ENCODE results near the gene PTPRS. TPM values are rescaled to one million over a fixed set of nuclear protein-coding genes. Genes with fewer than 3 reads are reported as not detected.
"Not testable (repeated sequence)": the region's sequence is repeated elsewhere in the genome, so short reads cannot be mapped to it uniquely, and the experiment has no call there.

The PTPRS gene
- polyA plus RNA-seq, 1 donor from 2014 or later = 0.86 TPM

GRCh38 chr19:5332501-5332900 lies 8.1 kb downstream of the PTPRS start:
- peaks cover 0 to 1% (median 0%) of the 10 kb centered on the region in 3 donors for H3K9me3 Mint-ChIP-seq
- no peak overlapping the region for H3K4me3 Mint-ChIP-seq
- H3K27me3 Mint-ChIP-seq = peaks cover 32% of the 10 kb centered on the region
- no peaks in the 10 kb centered on the region for H3K36me3 Mint-ChIP-seq
- H3K4me1 Mint-ChIP-seq = peaks cover 8 to 18% (median 16%) of the 10 kb centered on the region in 3 donors
- no peak overlapping the region for H3K27ac Mint-ChIP-seq

DNA sequence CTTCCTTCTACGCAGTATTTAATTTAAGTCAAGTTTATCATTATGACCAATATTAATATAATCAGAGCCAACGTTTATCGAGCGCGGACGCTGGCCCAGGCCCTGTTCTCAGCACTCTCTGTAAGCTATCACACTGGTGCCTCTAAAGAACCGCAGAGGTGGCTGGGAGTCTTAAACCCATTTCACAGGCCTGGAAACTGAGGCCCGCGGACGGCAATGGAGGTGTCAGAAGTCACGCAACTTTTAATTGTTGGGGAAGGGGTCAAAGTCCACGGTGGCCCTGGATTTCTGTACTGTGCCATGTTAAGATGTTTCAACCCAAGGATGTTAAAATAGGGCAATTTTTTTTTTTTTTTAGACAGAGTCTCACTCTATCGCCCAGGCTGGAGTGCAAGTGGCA lies 8.8 kb downstream of the PTPRS start:
- H3K36me3 Mint-ChIP-seq = no peaks in the 10 kb centered on the region
- H3K4me1 Mint-ChIP-seq = peaks cover 8 to 16% (median 16%) of the 10 kb centered on the region in 3 donors
- H3K9me3 Mint-ChIP-seq = peaks cover 0 to 1% (median 0%) of the 10 kb centered on the region in 3 donors
- no peak overlapping the region for H3K4me3 Mint-ChIP-seq
- no peak overlapping the region for H3K27ac Mint-ChIP-seq
- H3K27me3 Mint-ChIP-seq = peaks cover 28% of the 10 kb centered on the region

- no peak overlapping the region for H3K4me3 Mint-ChIP-seq
- H3K36me3 Mint-ChIP-seq = no peaks in the 10 kb centered on the region
- H3K9me3 Mint-ChIP-seq = no peaks in the 10 kb centered on the region
- H3K4me1 Mint-ChIP-seq = peaks cover 2 to 7% (median 7%) of the 10 kb centered on the region in 3 donors
- peaks cover 16% of the 10 kb centered on the region for H3K27me3 Mint-ChIP-seq
- H3K27ac Mint-ChIP-seq = peak overlapping the region in 1 of 3 donors; percentile 21
Measured at GRCh38 chr19:5330307-5330720, 10.3 kb downstream of the PTPRS start.

DNA sequence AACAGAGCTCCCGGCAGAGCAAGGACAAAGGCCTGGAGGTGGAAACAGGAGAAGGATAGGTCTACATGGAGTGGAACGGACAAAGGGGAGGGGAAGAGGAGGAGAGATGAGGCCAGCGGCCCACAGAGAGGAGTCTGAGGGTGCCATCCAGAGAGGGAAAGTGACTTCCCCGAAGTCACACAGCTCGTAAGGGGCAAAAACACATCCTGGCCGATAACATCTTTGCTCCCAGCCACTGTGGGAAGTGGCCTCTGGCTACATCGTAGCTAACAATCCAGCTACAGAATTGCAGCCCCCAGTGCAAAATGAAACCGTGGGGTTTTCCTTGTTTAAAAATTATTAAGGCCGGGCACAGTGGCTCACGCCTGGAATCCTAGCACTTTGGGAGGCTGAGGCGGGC lies 11.5 kb downstream of the PTPRS start:
- Mint-ChIP-seq H3K4me1 (peaks cover 1 to 4% (median 2%) of the 10 kb centered on the region in 3 donors), H3K36me3 (no peaks in the 10 kb centered on the region)

DNA sequence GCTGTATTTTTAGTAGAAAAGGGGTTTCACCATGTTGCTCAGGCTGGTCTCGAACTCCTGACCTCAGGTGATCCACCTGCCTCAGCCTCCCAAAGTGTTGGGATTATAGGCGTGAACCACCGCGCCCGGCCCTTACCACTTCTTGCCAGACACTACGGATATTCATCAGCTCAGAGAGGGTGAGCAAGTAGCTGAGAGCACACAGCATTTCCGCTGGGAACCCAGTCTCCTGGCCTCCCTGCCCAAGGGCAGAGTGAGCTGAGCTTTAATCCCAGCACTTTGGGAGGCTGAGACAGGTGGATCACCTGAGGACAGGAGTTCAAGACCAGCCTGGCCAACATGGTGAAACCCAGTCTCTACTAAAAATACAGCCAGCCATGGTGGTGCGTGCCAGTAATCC lies 12.2 kb downstream of the PTPRS start:
- not testable (repeated sequence) for H3K27ac Mint-ChIP-seq, H3K4me1 Mint-ChIP-seq, H3K9me3 Mint-ChIP-seq, H3K4me3 Mint-ChIP-seq, H3K36me3 Mint-ChIP-seq, H3K27me3 Mint-ChIP-seq

More for the DNA sequence above, 11.5 kb downstream of the PTPRS start:
- H3K27me3 Mint-ChIP-seq = peaks cover 6% of the 10 kb centered on the region
- peaks cover 0 to 2% (median 0%) of the 10 kb centered on the region in 3 donors for H3K9me3 Mint-ChIP-seq
- no peak overlapping the region for H3K4me3 Mint-ChIP-seq
- no peak overlapping the region for H3K27ac Mint-ChIP-seq

- Mint-ChIP-seq H3K4me3 (no peak overlapping the region), H3K27me3 (peaks cover 6% of the 10 kb centered on the region), H3K36me3 (no peaks in the 10 kb centered on the region), H3K27ac (peak overlapping the region in 1 of 3 donors; percentile 23), H3K9me3 (peaks cover 0 to 2% (median 0%) of the 10 kb centered on the region in 3 donors), H3K4me1 (peaks cover 0 to 6% (median 4%) of the 10 kb centered on the region in 3 donors)
Measured at GRCh38 chr19:5326986-5327623, 13.5 kb downstream of the PTPRS start.

GRCh38 chr19:5326545-5326944 lies 14.1 kb downstream of the PTPRS start:
- Mint-ChIP-seq H3K9me3 (peaks cover 0 to 2% (median 0%) of the 10 kb centered on the region in 3 donors), H3K4me3 (no peak overlapping the region), H3K27ac (no peak overlapping the region), H3K27me3 (peaks cover 6% of the 10 kb centered on the region), H3K4me1 (peaks cover 0 to 10% (median 6%) of the 10 kb centered on the region in 3 donors), H3K36me3 (no peaks in the 10 kb centered on the region)

- no peaks in the 10 kb centered on the region for H3K36me3 Mint-ChIP-seq
- H3K4me1 Mint-ChIP-seq = peaks cover 0 to 8% (median 4%) of the 10 kb centered on the region in 3 donors
- no peak overlapping the region for H3K27ac Mint-ChIP-seq
- no peak overlapping the region for H3K4me3 Mint-ChIP-seq
- peaks cover 3% of the 10 kb centered on the region for H3K27me3 Mint-ChIP-seq
- H3K9me3 Mint-ChIP-seq = peaks cover 0 to 2% (median 0%) of the 10 kb centered on the region in 3 donors
Measured at GRCh38 chr19:5324947-5325346, 15.7 kb downstream of the PTPRS start.

DNA sequence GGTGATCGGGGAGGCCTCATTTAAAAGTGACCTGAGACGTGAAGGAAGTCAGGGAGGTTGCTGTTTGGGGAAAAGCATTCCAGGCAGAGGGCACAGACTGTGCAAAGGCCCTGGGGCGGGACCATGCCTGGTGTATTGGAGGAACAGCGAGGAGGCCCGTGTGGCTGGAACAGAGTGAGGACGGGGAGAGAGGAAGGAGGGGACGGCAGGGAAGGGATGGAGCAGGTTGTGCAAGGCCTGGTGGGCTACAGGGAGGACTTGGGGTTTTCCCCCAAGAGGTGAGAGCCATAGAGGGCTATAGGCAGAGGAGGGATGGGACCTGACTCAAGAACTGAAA lies 17.2 kb downstream of the PTPRS start:
- Mint-ChIP-seq H3K4me3 (peak overlapping the region in 2 of 4 donors; percentile 36 to 47), H3K27me3 (peaks cover 3% of the 10 kb centered on the region), H3K9me3 (peaks cover 0 to 2% (median 0%) of the 10 kb centered on the region in 3 donors), H3K4me1 (peaks cover 0 to 8% (median 4%) of the 10 kb centered on the region in 3 donors), H3K27ac (no peak overlapping the region), H3K36me3 (no peaks in the 10 kb centered on the region)

- no peaks in the 10 kb centered on the region for H3K36me3 Mint-ChIP-seq
- peaks cover 0 to 2% (median 0%) of the 10 kb centered on the region in 3 donors for H3K9me3 Mint-ChIP-seq
- H3K27me3 Mint-ChIP-seq = peaks cover 3% of the 10 kb centered on the region
- H3K4me1 Mint-ChIP-seq = peaks cover 0 to 8% (median 4%) of the 10 kb centered on the region in 3 donors
- H3K4me3 Mint-ChIP-seq = peak overlapping the region; percentile 52 to 92 (median 82)
- H3K27ac Mint-ChIP-seq = peak overlapping the region; percentile 16 to 90 (median 69)
Measured at GRCh38 chr19:5321851-5322681, 18.5 kb downstream of the PTPRS start.

- Mint-ChIP-seq H3K27ac (no peak overlapping the region), H3K4me1 (peaks cover 0 to 8% (median 4%) of the 10 kb centered on the region in 3 donors), H3K4me3 (peak overlapping the region in 2 of 4 donors; percentile 29 to 52), H3K9me3 (peaks cover 0 to 2% (median 0%) of the 10 kb centered on the region in 3 donors), H3K36me3 (no peaks in the 10 kb centered on the region), H3K27me3 (peaks cover 3% of the 10 kb centered on the region)
Measured at GRCh38 chr19:5321066-5321642, 19.5 kb downstream of the PTPRS start.

DNA sequence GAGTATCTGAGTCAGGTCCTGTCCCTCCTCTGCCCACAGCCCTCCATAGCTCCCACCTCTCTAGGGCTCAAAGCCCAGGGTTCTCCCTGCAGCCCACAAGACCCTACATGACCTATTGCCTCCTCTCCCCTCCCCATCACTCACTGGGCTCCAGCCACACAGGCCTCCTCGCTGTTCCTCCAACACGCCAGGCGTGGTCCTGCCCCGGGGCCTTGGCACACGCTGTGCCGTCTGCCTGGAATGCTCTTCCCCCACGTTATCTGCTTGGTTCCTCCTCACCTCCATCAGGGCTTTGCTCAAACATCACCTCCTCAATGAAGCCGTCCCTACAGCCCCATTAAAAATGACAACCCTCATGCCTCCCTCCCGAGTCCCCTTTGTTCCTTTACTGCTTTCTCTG lies 21.1 kb downstream of the PTPRS start:
- no peaks in the 10 kb centered on the region for H3K9me3 Mint-ChIP-seq
- peaks cover 0 to 8% (median 4%) of the 10 kb centered on the region in 3 donors for H3K4me1 Mint-ChIP-seq
- H3K27ac Mint-ChIP-seq = no peak overlapping the region
- H3K27me3 Mint-ChIP-seq = peaks cover 3% of the 10 kb centered on the region
- H3K4me3 Mint-ChIP-seq = peak overlapping the region in 1 of 4 donors; percentile 52
- H3K36me3 Mint-ChIP-seq = no peaks in the 10 kb centered on the region

DNA sequence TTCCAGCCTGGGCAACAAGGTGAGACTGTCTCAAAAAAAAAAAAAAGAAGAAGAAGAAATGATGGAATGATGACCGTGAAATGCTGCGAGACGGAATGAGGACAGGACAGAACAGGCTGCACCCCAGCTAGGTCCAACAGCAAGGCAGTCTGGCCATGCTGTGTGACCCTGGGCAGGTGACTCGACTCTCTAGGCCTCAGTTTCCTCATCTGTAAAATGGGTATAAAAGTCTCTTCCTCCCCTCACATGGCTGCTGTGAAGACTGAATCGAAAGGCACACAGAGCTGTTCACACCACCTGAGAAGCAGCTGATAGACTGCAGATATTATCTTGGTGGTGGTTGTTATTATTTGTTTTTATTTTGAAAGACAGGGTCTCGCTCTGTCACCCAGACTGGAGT lies 22.3 kb downstream of the PTPRS start:
- Mint-ChIP-seq H3K9me3 (no peaks in the 10 kb centered on the region), H3K27ac (no peak overlapping the region), H3K27me3 (peaks cover 2% of the 10 kb centered on the region), H3K4me1 (peaks cover under 1 to 10% (median 3%) of the 10 kb centered on the region in 3 donors), H3K4me3 (no peak overlapping the region), H3K36me3 (no peaks in the 10 kb centered on the region)

- Mint-ChIP-seq H3K9me3 (no peaks in the 10 kb centered on the region), H3K27ac (no peak overlapping the region), H3K4me3 (no peak overlapping the region), H3K27me3 (peaks cover 1% of the 10 kb centered on the region), H3K36me3 (no peaks in the 10 kb centered on the region), H3K4me1 (peaks cover 4 to 13% (median 6%) of the 10 kb centered on the region in 3 donors)
Measured at GRCh38 chr19:5317321-5317720, 23.3 kb downstream of the PTPRS start.

- peak overlapping the region in 1 of 3 donors; percentile 74 for H3K27ac Mint-ChIP-seq
- peaks cover 4% of the 10 kb centered on the region in 3 donors for H3K4me1 Mint-ChIP-seq
- peaks cover 3% of the 10 kb centered on the region for H3K36me3 Mint-ChIP-seq
- no peak overlapping the region for H3K4me3 Mint-ChIP-seq
- peaks cover 2% of the 10 kb centered on the region for H3K27me3 Mint-ChIP-seq
- no peaks in the 10 kb centered on the region for H3K9me3 Mint-ChIP-seq
Measured at GRCh38 chr19:5316138-5316537, 24.5 kb downstream of the PTPRS start.
